GM19397 (cell line): ENCODE data around the gene POLR2E.

ENCODE experiments used
- ATAC-seq: cut with Tn5 transposase; IDR thresholded peaks from one replicate; pipeline ENCODE4 v1.9.1; 2021; ENCODE audit warnings: mild to moderate bottlenecking, moderate library complexity; ENCODE audit not compliant: unreplicated experiment

POLR2E gene

GRCh38 chr19:1098177-1099051, 3.2 kb upstream of the POLR2E start:
- ATAC-seq: no peak

GRCh38 chr19:1097810-1098176, 2.6 kb upstream of the POLR2E start:
- no peak for ATAC-seq

GRCh38 chr19:1094655-1094977, 559 bp downstream of the POLR2E start:
- ATAC-seq: no peak

- ATAC-seq: no peak
Measured at GRCh38 chr19:1093811-1094553, 1.2 kb downstream of the POLR2E start.

GRCh38 chr19:1093330-1093729, 1.8 kb downstream of the POLR2E start:
- ATAC-seq: no peak

- no peak for ATAC-seq
Measured at GRCh38 chr19:1091544-1092175, 3.5 kb downstream of the POLR2E start.

GRCh38 chr19:1090731-1091543, 4.2 kb downstream of the POLR2E start:
- no peak for ATAC-seq

GRCh38 chr19:1089891-1090290, 5.3 kb downstream of the POLR2E start:
- ATAC-seq: no peak

GRCh38 chr19:1089126-1089771, 5.9 kb downstream of the POLR2E start:
- no peak for ATAC-seq

GRCh38 chr19:1088416-1089010, 6.7 kb downstream of the POLR2E start:
- ATAC-seq: no peak

- no peak for ATAC-seq
Measured at GRCh38 chr19:1087813-1088415, 7.3 kb downstream of the POLR2E start.

- ATAC-seq: no peak
Measured at GRCh38 chr19:1086613-1087012, 8.6 kb downstream of the POLR2E start.

GRCh38 chr19:1085676-1086442, 9.3 kb downstream of the POLR2E start:
- ATAC-seq: no peak

- ATAC-seq: no peak
Measured at GRCh38 chr19:1085053-1085658, 10.0 kb downstream of the POLR2E start.

- no peak for ATAC-seq
Measured at GRCh38 chr19:1084024-1084868, 10.9 kb downstream of the POLR2E start.

- no peak for ATAC-seq
Measured at GRCh38 chr19:1082928-1083816, 12.0 kb downstream of the POLR2E start.
